GM12878 (cell line): Measurements from ENCODE around the gene CDK13. TPM values are rescaled to one million over a fixed set of nuclear protein-coding genes. Genes with fewer than 3 reads are reported as not detected.

Experiments used
- ATAC-seq: fragments of 200-7000 bp; cut with Tn5 transposase; 3 replicates; pipeline ENCODE4 v1.9.1; 2020; ENCODE audit warnings: mild to moderate bottlenecking, moderate library complexity
- BruUV-seq: library from RNA; stranded (reverse); fragments of 400-500 nt; replicated peaks from 2 replicates; lab custom pipeline; 2021; lab: Mats Ljungman, UMichigan
- CTCF ChIA-PET: fragments of 300-600 bp; sonication (Branson Sonifier 250); formaldehyde crosslinking; extraction: SDS; loops from one replicate; lab custom pipeline; 2021; ENCODE audit warnings: inconsistent platforms; lab: Yijun Ruan, JAX
- POLR2A ChIA-PET: fragments of 350-600 bp; formaldehyde crosslinking; extraction: SDS; loops from one replicate; lab custom pipeline; 2021; ENCODE audit warnings: inconsistent platforms; lab: Charles Lee
- RAD21 ChIA-PET: fragments of 300-600 bp; sonication (Branson Sonifier 250); formaldehyde crosslinking; loops from one replicate; lab custom pipeline; 2023; ENCODE audit warnings: antibody characterized with exemption; ENCODE audit not compliant: unreplicated experiment; lab: Charles Lee
- SMC1A ChIA-PET: fragments of 300-600 bp; sonication (Branson Sonifier 250); formaldehyde crosslinking; loops from one replicate; lab custom pipeline; 2023; ENCODE audit not compliant: unreplicated experiment, uncharacterized antibody; lab: Charles Lee
- DNase-seq: peaks from one replicate; pipeline ENCODE4 v3.0.0-alpha.2; 2011; ENCODE audit warnings: low read depth, low spot score
- FAIRE-seq: peaks from 3 replicates; lab custom pipeline; 2011; peaks lifted over from hg19 to GRCh38; lab: Jason Lieb, UNC
- H2AFZ ChIP-seq: 2 replicates; pipeline ENCODE4 v1.6.0; 2011; ENCODE audit warnings: low read depth, low read length, control low read depth; ENCODE audit not compliant: control insufficient read depth
- H3K27ac ChIP-seq: 2 replicates; pipeline ENCODE4 v1.5.1; 2011; ENCODE audit warnings: control low read depth; ENCODE audit not compliant: control insufficient read depth, insufficient read depth
- H3K27me3 ChIP-seq, 2 experiments: replicated peaks in 1 of 2; 2 replicates each; pipeline versions ENCODE4 v1.6.0 to v1.6.1; 2011; ENCODE audit warnings: low read length in 1 of 2; ENCODE audit not compliant: control insufficient read depth in 2 of 2, insufficient read depth in 2 of 2
- H3K36me3 ChIP-seq, 2 experiments: 2 replicates each; pipeline ENCODE4 v1.5.1; 2011; ENCODE audit warnings: low read length in 1 of 2; ENCODE audit not compliant: control insufficient read depth in 2 of 2, insufficient read depth in 2 of 2
- H3K4me1 ChIP-seq: 2 replicates; pipeline ENCODE4 v1.6.1; 2011; ENCODE audit warnings: mild to moderate bottlenecking, low read length, moderate library complexity, mixed read lengths; ENCODE audit not compliant: control insufficient read depth, insufficient read depth
- H3K4me2 ChIP-seq: 2 replicates; pipeline ENCODE4 v1.6.0; 2011; ENCODE audit warnings: control low read depth; ENCODE audit not compliant: control insufficient read depth, insufficient read depth
- H3K4me3 ChIP-seq: fragments of 200-600 bp; sonication (generic); 2 replicates; pipeline ENCODE4 v1.5.1; 2016
- H3K79me2 ChIP-seq: 2 replicates; pipeline ENCODE4 v1.6.0; 2011; ENCODE audit warnings: low read length; ENCODE audit not compliant: control insufficient read depth, insufficient read depth
- H3K9ac ChIP-seq: 2 replicates; pipeline ENCODE4 v1.8.0; 2011; ENCODE audit warnings: low read length, control low read depth, mixed read lengths; ENCODE audit not compliant: control insufficient read depth, insufficient read depth
- H3K9me3 ChIP-seq: replicated peaks from 3 replicates; pipeline ENCODE4 v1.5.1; 2011; ENCODE audit warnings: mild to moderate bottlenecking, low read length; ENCODE audit not compliant: control insufficient read depth, insufficient read depth
- H4K20me1 ChIP-seq: 2 replicates; pipeline ENCODE4 v1.6.0; 2011; ENCODE audit not compliant: control insufficient read depth, insufficient read depth
- CBX3 ChIP-seq: fragments of 200-600 bp; sonication (generic); IDR thresholded peaks from 2 replicates; pipeline ENCODE4 v1.6.1; 2016; ENCODE audit warnings: low read depth, borderline replicate concordance
- CHD1 ChIP-seq: IDR thresholded peaks from 2 replicates; pipeline ENCODE4 v1.6.1; 2012; ENCODE audit warnings: low read depth, low read length, improper control_type of control experiment
- DPF2 ChIP-seq: fragments of 450-650 bp; IDR thresholded peaks from 2 replicates; pipeline ENCODE4 v1.6.1; 2017; ENCODE audit warnings: mild to moderate bottlenecking
- EGR1 ChIP-seq, 2 experiments: IDR thresholded peaks; 1 replicate in 1 of 2; 2 replicates in 1 of 2; pipeline ENCODE4 v1.6.1; 2011 to 2012; ENCODE audit warnings: low read depth in 2 of 2, low read length in 2 of 2, borderline replicate concordance in 1 of 2, mild to moderate bottlenecking in 1 of 2, moderate library complexity in 1 of 2
- KLF5 ChIP-seq: fragments of 450-650 bp; IDR thresholded peaks from 2 replicates; pipeline ENCODE4 v1.6.1; 2014; ENCODE audit warnings: mild to moderate bottlenecking; ENCODE audit not compliant: partially characterized antibody
- MEF2B ChIP-seq: fragments of 450-650 bp; IDR thresholded peaks from 2 replicates; pipeline ENCODE4 v1.6.1; 2018; ENCODE audit warnings: mild to moderate bottlenecking, moderate library complexity; ENCODE audit not compliant: partially characterized antibody, poor library complexity, severe bottlenecking
- MTA2 ChIP-seq: fragments of 450-650 bp; IDR thresholded peaks from 2 replicates; pipeline ENCODE4 v1.6.1; 2016; ENCODE audit warnings: low read depth, mild to moderate bottlenecking, moderate library complexity
- NBN ChIP-seq: fragments of 450-650 bp; IDR thresholded peaks from 2 replicates; pipeline ENCODE4 v1.6.1; 2016
- RAD51 ChIP-seq: fragments of 450-650 bp; IDR thresholded peaks from 2 replicates; pipeline ENCODE4 v1.6.1; 2016; ENCODE audit warnings: moderate library complexity, mild to moderate bottlenecking, inconsistent platforms
- RBBP5 ChIP-seq: fragments of 200-600 bp; sonication (generic); conservative IDR thresholded peaks from 2 replicates; pipeline ENCODE4 v1.6.1; 2016
- SMAD1 ChIP-seq: fragments of 450-650 bp; IDR thresholded peaks from 2 replicates; pipeline ENCODE4 v1.6.1; 2018; ENCODE audit warnings: mild to moderate bottlenecking, low read depth; ENCODE audit not compliant: partially characterized antibody
- WGBS: methylation state at CpG from one replicate; pipeline ENCODE4 v1.1.6; 2016; ENCODE audit warnings: low lambda C conversion rate; ENCODE audit not compliant: insufficient replicate concordance, insufficient coverage; ENCODE audit errors: missing lambda C conversion rate; 5-methylcytosine and 5-hydroxymethylcytosine counted together
- in situ Hi-C: fragments of 300-500 bp; cut with MboI; formaldehyde crosslinking; loops from 9 replicates; pipeline ENCODE4 v1.14.3; 2018; ENCODE audit warnings: mixed read lengths
- intact Hi-C: fragments of 100-400 bp; cut with micrococcal nuclease; formaldehyde crosslinking; loops from one replicate; pipeline ENCODE4 v1.14.2; 2022; ENCODE audit not compliant: unreplicated experiment
- polyA plus RNA-seq, 11 experiments: library from polyadenylated mRNA; depleted of rRNA in 4 of 11; unstranded in 6 of 11; stranded (reverse) in 5 of 11; fragments of >200 nt; fragmentation: Nextera tagmentation in 4 of 11; fragmentation: Illumina TruSeq in 1 of 11; extraction: Ambion mirVana in 4 of 11; extraction: Trizol in 1 of 11; gene quantifications; 1 replicate in 1 of 11; 2 replicates in 10 of 11; pipeline versions ENCODE4 v1.2.1 to v1.2.3, GENCODE V29; 2011 to 2016; ENCODE audit warnings: inconsistent platforms in 2 of 11, missing spikeins in 2 of 11, low read depth in 1 of 11
- total RNA-seq, 4 experiments: library from RNA; depleted of rRNA in 3 of 4; stranded (reverse); fragments of >200 nt in 3 of 4; fragmentation: Illumina TruSeq in 1 of 4; extraction: Trizol in 1 of 4; gene quantifications; 2 replicates each; pipeline versions ENCODE4 v1.2.1 to v1.2.3, GENCODE V29; 2013 to 2021
- TF ChIP-seq, protein P1 (sequence below): fragments of 450-650 bp; IDR thresholded peaks from 2 replicates; pipeline ENCODE4 v1.6.1; 2016; ENCODE audit warnings: mild to moderate bottlenecking
- TF ChIP-seq, protein P2 (sequence below): fragments of 450-650 bp; formaldehyde crosslinking; IDR thresholded peaks from 2 replicates; pipeline ENCODE4 v1.4.0; 2020; ENCODE audit warnings: mild to moderate bottlenecking, moderate library complexity
- TF ChIP-seq, protein P3 (sequence below): IDR thresholded peaks from 2 replicates; pipeline ENCODE4 v1.6.1; 2012; ENCODE audit warnings: improper control_type of control experiment, low read depth, low read length; ENCODE audit not compliant: insufficient replicate concordance

The CDK13 gene
- total and polyA plus RNA-seq, 10 of the 15 experiments (the other 5 are each of a cell fraction or from before 2014, with no cell fraction given), result 10.8 to 44.4 (median 28.0) TPM

DNA sequence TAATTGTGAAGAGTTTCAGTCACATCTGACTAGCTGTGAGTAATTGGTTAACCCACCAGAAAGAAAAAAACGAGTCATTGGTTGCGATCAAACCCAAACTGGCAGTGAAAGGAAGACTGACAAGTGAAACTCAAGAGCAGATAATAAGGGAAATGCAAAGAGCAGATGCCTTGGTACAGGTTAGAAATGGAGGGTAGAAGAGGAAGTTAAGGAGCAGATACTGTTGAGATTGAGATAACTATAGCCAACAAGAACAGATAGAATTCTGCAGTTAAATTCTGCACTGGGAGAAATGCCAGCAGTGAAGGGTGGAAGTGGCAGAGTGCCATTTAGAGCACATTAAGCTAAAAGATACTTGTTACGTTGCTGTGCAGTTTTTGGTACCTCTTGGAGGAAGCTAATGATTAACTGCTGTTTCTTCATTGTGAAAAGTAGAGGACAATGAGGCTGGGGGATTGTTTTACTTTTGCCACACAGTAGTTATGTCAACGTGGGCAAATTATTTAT lies 65.8 kb downstream of the CDK13 start:
- Histone ChIP-seq H3K4me1 (peaks cover 11% of the 10 kb centered on the region), H3K9me3 (no peaks in the 10 kb centered on the region), H3K4me3 (peak overlapping the region; percentile 22; the same call in 1 of the 2 replicates), H3K27ac (peak overlapping the region; percentile 35; the same call in 1 of the 2 replicates), H3K27me3 (no peaks in the 10 kb centered on the region), H3K79me2 (no peaks in the 10 kb centered on the region; the same call in 1 of the 2 replicates), H3K9ac (no peak overlapping the region), H2AFZ (no peak overlapping the region), H3K36me3 (no peaks in the 10 kb centered on the region; a peak in 2 of 4 replicates), H3K4me2 (peak overlapping the region; percentile 26), H4K20me1 (no peaks in the 10 kb centered on the region)
- peak; percentile 62 for DNase-seq
- intact Hi-C loops (no loop called here), in situ Hi-C loops (no loop called here)
- SMC1A ChIA-PET, result interaction anchor here (0.6 to 1.6 kb wide), 7 partner anchors 11 to 68 kb away, joined by 3 to 5 read pairs (median 3); no protein-coding TSS in a partner anchor
- no TSS peak for BruUV-seq
- FAIRE-seq, result peak; percentile 62
- peak; percentile 91 for ATAC-seq
- POLR2A ChIA-PET, result no interaction called here
- WGBS, result 12% methylated on average over 4 of the region's 4 CpGs
- CTCF ChIA-PET, result interaction anchor here (1.0 to 2.2 kb wide), 4 partner anchors 23 to 435 kb away, joined by 3 to 7 read pairs (median 5); no protein-coding TSS in a partner anchor
- RAD21 ChIA-PET, result interaction anchor here (1.0 to 1.7 kb wide), 2 partner anchors 62 to 508 kb away, joined by 3 read pairs; no protein-coding TSS in a partner anchor
- TF ChIP-seq, protein P1, sequence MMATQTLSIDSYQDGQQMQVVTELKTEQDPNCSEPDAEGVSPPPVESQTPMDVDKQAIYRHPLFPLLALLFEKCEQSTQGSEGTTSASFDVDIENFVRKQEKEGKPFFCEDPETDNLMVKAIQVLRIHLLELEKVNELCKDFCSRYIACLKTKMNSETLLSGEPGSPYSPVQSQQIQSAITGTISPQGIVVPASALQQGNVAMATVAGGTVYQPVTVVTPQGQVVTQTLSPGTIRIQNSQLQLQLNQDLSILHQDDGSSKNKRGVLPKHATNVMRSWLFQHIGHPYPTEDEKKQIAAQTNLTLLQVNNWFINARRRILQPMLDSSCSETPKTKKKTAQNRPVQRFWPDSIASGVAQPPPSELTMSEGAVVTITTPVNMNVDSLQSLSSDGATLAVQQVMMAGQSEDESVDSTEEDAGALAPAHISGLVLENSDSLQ, result peak; percentile 80
- TF ChIP-seq NBN, result peak; percentile 35; the same call in 1 of the 2 replicates
- no peak for TF ChIP-seq SMAD1
- TF ChIP-seq, protein P2, sequence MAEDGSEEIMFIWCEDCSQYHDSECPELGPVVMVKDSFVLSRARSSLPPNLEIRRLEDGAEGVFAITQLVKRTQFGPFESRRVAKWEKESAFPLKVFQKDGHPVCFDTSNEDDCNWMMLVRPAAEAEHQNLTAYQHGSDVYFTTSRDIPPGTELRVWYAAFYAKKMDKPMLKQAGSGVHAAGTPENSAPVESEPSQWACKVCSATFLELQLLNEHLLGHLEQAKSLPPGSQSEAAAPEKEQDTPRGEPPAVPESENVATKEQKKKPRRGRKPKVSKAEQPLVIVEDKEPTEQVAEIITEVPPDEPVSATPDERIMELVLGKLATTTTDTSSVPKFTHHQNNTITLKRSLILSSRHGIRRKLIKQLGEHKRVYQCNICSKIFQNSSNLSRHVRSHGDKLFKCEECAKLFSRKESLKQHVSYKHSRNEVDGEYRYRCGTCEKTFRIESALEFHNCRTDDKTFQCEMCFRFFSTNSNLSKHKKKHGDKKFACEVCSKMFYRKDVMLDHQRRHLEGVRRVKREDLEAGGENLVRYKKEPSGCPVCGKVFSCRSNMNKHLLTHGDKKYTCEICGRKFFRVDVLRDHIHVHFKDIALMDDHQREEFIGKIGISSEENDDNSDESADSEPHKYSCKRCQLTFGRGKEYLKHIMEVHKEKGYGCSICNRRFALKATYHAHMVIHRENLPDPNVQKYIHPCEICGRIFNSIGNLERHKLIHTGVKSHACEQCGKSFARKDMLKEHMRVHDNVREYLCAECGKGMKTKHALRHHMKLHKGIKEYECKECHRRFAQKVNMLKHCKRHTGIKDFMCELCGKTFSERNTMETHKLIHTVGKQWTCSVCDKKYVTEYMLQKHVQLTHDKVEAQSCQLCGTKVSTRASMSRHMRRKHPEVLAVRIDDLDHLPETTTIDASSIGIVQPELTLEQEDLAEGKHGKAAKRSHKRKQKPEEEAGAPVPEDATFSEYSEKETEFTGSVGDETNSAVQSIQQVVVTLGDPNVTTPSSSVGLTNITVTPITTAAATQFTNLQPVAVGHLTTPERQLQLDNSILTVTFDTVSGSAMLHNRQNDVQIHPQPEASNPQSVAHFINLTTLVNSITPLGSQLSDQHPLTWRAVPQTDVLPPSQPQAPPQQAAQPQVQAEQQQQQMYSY (CRISPR knock-in tag), result no peak
- no peak for TF ChIP-seq MEF2B
- TF ChIP-seq, protein P3, sequence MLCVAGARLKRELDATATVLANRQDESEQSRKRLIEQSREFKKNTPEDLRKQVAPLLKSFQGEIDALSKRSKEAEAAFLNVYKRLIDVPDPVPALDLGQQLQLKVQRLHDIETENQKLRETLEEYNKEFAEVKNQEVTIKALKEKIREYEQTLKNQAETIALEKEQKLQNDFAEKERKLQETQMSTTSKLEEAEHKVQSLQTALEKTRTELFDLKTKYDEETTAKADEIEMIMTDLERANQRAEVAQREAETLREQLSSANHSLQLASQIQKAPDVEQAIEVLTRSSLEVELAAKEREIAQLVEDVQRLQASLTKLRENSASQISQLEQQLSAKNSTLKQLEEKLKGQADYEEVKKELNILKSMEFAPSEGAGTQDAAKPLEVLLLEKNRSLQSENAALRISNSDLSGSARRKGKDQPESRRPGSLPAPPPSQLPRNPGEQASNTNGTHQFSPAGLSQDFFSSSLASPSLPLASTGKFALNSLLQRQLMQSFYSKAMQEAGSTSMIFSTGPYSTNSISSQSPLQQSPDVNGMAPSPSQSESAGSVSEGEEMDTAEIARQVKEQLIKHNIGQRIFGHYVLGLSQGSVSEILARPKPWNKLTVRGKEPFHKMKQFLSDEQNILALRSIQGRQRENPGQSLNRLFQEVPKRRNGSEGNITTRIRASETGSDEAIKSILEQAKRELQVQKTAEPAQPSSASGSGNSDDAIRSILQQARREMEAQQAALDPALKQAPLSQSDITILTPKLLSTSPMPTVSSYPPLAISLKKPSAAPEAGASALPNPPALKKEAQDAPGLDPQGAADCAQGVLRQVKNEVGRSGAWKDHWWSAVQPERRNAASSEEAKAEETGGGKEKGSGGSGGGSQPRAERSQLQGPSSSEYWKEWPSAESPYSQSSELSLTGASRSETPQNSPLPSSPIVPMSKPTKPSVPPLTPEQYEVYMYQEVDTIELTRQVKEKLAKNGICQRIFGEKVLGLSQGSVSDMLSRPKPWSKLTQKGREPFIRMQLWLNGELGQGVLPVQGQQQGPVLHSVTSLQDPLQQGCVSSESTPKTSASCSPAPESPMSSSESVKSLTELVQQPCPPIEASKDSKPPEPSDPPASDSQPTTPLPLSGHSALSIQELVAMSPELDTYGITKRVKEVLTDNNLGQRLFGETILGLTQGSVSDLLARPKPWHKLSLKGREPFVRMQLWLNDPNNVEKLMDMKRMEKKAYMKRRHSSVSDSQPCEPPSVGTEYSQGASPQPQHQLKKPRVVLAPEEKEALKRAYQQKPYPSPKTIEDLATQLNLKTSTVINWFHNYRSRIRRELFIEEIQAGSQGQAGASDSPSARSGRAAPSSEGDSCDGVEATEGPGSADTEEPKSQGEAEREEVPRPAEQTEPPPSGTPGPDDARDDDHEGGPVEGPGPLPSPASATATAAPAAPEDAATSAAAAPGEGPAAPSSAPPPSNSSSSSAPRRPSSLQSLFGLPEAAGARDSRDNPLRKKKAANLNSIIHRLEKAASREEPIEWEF, result no peak
- 0 out of 2 replicates have a peak, but pooled peaks have one; percentile 26 for TF ChIP-seq DPF2
- no peak for TF ChIP-seq CBX3
- no peak for TF ChIP-seq CHD1
- TF ChIP-seq MTA2, result peak; percentile 63; the same call in 1 of the 2 replicates
- TF ChIP-seq EGR1 (IDR thresholded peaks at IDR 0.05; ENCODE audit: borderline replicate concordance in 1 of 2, low read depth in 2 of 2, low read length in 2 of 2), result no peak
- TF ChIP-seq RAD51, result no peak
- no peak for TF ChIP-seq RBBP5
- TF ChIP-seq KLF5, result no peak
